CD14-positive monocyte (primary cell): ENCODE results near the gene STK32A. TPM values are rescaled to one million over a fixed set of nuclear protein-coding genes. Genes with fewer than 3 reads are reported as not detected.

ENCODE experiments used
- DNase-seq, 3 donors: peaks; one replicate each; pipeline ENCODE4 v3.0.0-alpha.2; 2011 to 2022
- H2AFZ ChIP-seq: 2 replicates; pipeline ENCODE4 v1.6.0; 2012; ENCODE audit warnings: mild to moderate bottlenecking, low read depth, low read length, inconsistent platforms; ENCODE audit not compliant: insufficient read depth, poor library complexity, severe bottlenecking
- H3K27ac ChIP-seq, 2 donors: 1 replicate in 1 of 2; 2 replicates in 1 of 2; pipeline ENCODE4 v1.5.1; 2012 to 2013; ENCODE audit warnings: low read length in 2 of 2, control low read depth in 1 of 2, inconsistent platforms in 1 of 2, low read depth in 1 of 2, mild to moderate bottlenecking in 1 of 2
- H3K27me3 ChIP-seq, 2 donors: one replicate each; pipeline versions ENCODE4 v1.6.0 to v1.6.1; 2011 to 2013; ENCODE audit warnings: low read length in 2 of 2; ENCODE audit not compliant: control insufficient read depth in 2 of 2, insufficient read depth in 2 of 2
- H3K36me3 ChIP-seq, 2 donors: replicated peaks in 1 of 2; 1 replicate in 1 of 2; 2 replicates in 1 of 2; pipeline versions ENCODE4 v1.5.1 to v1.6.1; 2012 to 2013; ENCODE audit warnings: low read length in 2 of 2, control low read depth in 1 of 2, inconsistent platforms in 1 of 2, mild to moderate bottlenecking in 1 of 2; ENCODE audit not compliant: insufficient read depth in 2 of 2, control insufficient read depth in 1 of 2
- H3K4me1 ChIP-seq, 2 donors: 1 replicate in 1 of 2; 2 replicates in 1 of 2; pipeline versions ENCODE4 v1.5.1 to v1.6.1; 2012 to 2013; ENCODE audit warnings: low read length in 2 of 2, control low read depth in 1 of 2, inconsistent platforms in 1 of 2, mild to moderate bottlenecking in 1 of 2, moderate library complexity in 1 of 2; ENCODE audit not compliant: insufficient read depth in 2 of 2, control insufficient read depth in 1 of 2
- H3K4me2 ChIP-seq: replicated peaks from 2 replicates; pipeline ENCODE3; 2012; ENCODE audit warnings: low read length, moderate library complexity, mild to moderate bottlenecking; ENCODE audit not compliant: poor library complexity, severe bottlenecking; ENCODE audit errors: extremely low read depth
- H3K4me3 ChIP-seq, 3 experiments: fragments of 200-600 bp in 1 of 3; sonication (generic) in 1 of 3; replicated peaks in 1 of 3; 1 replicate in 2 of 3; 2 replicates in 1 of 3; pipeline ENCODE4 v1.5.1; 2011 to 2013; ENCODE audit warnings: low read length in 3 of 3, mild to moderate bottlenecking in 3 of 3, control low read depth in 2 of 3, low read depth in 2 of 3, inconsistent platforms in 1 of 3, moderate library complexity in 1 of 3
- H3K79me2 ChIP-seq: 2 replicates; pipeline ENCODE4 v1.6.0; 2012; ENCODE audit warnings: mild to moderate bottlenecking, control low read depth, inconsistent platforms, low read length, moderate library complexity; ENCODE audit not compliant: insufficient read depth
- H3K9ac ChIP-seq: 2 replicates; pipeline ENCODE4 v1.6.0; 2017; ENCODE audit warnings: low read length, mild to moderate bottlenecking; ENCODE audit not compliant: insufficient read depth, poor library complexity, severe bottlenecking
- H3K9me3 ChIP-seq, 2 donors: replicated peaks in 1 of 2; 1 replicate in 1 of 2; 2 replicates in 1 of 2; pipeline versions ENCODE4 v1.5.1 to v1.6.1; 2012 to 2013; ENCODE audit warnings: low read length in 2 of 2, control low read depth in 1 of 2; ENCODE audit not compliant: control insufficient read depth in 1 of 2, insufficient read depth in 1 of 2
- H4K20me1 ChIP-seq: 2 replicates; pipeline ENCODE4 v1.6.0; 2012; ENCODE audit warnings: mild to moderate bottlenecking, low read length, control low read depth, moderate library complexity; ENCODE audit not compliant: insufficient read depth
- H3K27ac Mint-ChIP-seq, 7 donors: one replicate each; pipeline ENCODE4 v1.8.0; 2020; ENCODE audit warnings: mild to moderate bottlenecking in 7 of 7, mixed read lengths in 7 of 7, moderate library complexity in 6 of 7, inconsistent platforms in 2 of 7
- H3K27me3 Mint-ChIP-seq, 3 donors: one replicate each; pipeline ENCODE4 v1.8.0; 2021 to 2022; ENCODE audit warnings: low read depth in 3 of 3, mild to moderate bottlenecking in 3 of 3, mixed read lengths in 3 of 3, moderate library complexity in 3 of 3, inconsistent platforms in 1 of 3
- H3K36me3 Mint-ChIP-seq, 2 donors: one replicate each; pipeline ENCODE4 v1.8.0; 2020; ENCODE audit warnings: mixed read lengths in 2 of 2, inconsistent platforms in 1 of 2, mild to moderate bottlenecking in 1 of 2
- H3K4me1 Mint-ChIP-seq: one replicate; pipeline ENCODE4 v1.8.0; 2020; ENCODE audit warnings: mild to moderate bottlenecking, mixed read lengths
- H3K4me3 Mint-ChIP-seq, 2 donors: one replicate each; pipeline ENCODE4 v1.8.0; 2020; ENCODE audit warnings: mild to moderate bottlenecking in 2 of 2, mixed read lengths in 2 of 2, moderate library complexity in 1 of 2
- H3K9me3 Mint-ChIP-seq, 7 donors: one replicate each; pipeline ENCODE4 v1.8.0; 2020 to 2022; ENCODE audit warnings: mixed read lengths in 7 of 7, mild to moderate bottlenecking in 6 of 7, moderate library complexity in 6 of 7, inconsistent platforms in 2 of 7
- CTCF ChIP-seq: fragments of 200-600 bp; IDR thresholded peaks from one replicate; pipeline ENCODE4 v1.8.0; 2022; ENCODE audit warnings: antibody characterized with exemption, mild to moderate bottlenecking
- WGBS: methylation state at CpG from one replicate; pipeline ENCODE4 v1.1.5; 2013; ENCODE audit warnings: missing lambda C conversion rate; ENCODE audit not compliant: insufficient coverage; 5-methylcytosine and 5-hydroxymethylcytosine counted together
- intact Hi-C, 2 donors: fragments of 100-400 bp; cut with micrococcal nuclease; formaldehyde crosslinking; loops; one replicate each; pipeline versions ENCODE4 v1.15.0 to v1.15.1; 2023
- polyA plus RNA-seq, 3 donors: library from polyadenylated mRNA; depleted of rRNA in 1 of 3; unstranded in 2 of 3; stranded (reverse) in 1 of 3; fragments of 300-500 nt in 2 of 3; fragments of >200 nt in 1 of 3; fragmentation: Illumina TruSeq in 2 of 3; gene quantifications; 1 replicate in 2 of 3; 2 replicates in 1 of 3; pipeline ENCODE4 v1.2.3, GENCODE V29; 2012 to 2021

Gene STK32A
- polyA plus RNA-seq, 3 donors, result not detected

- H3K4me3 Mint-ChIP-seq, result no peak overlapping the region
- TF ChIP-seq CTCF, result no peak
- Histone ChIP-seq H3K79me2 (no peaks in the 10 kb centered on the region), H4K20me1 (no peaks in the 10 kb centered on the region), H3K27me3 (no peaks in the 10 kb centered on the region), H3K9me3 (no peaks in the 10 kb centered on the region), H3K4me2 (no peak overlapping the region), H3K27ac (no peak overlapping the region), H3K9ac (no peak overlapping the region), H2AFZ (no peak overlapping the region), H3K4me3 (no peak overlapping the region), H3K4me1 (peaks cover under 1 to 1% of the 10 kb centered on the region in 2 donors), H3K36me3 (no peaks in the 10 kb centered on the region)
- H3K27ac Mint-ChIP-seq, result no peak overlapping the region
- intact Hi-C loops, result no loop called here
- peaks cover 16% of the 10 kb centered on the region for H3K4me1 Mint-ChIP-seq
- no peak for DNase-seq
- WGBS, result 13% methylated on average over 1 of the region's 3 CpGs
- H3K9me3 Mint-ChIP-seq, result peaks cover 0 to 1% (median 0%) of the 10 kb centered on the region in 7 donors
- no peaks in the 10 kb centered on the region for H3K27me3 Mint-ChIP-seq
- no peaks in the 10 kb centered on the region for H3K36me3 Mint-ChIP-seq
These were observed 196.8 kb downstream of the STK32A start for GRCh38 chr5:147431586-147431985.

- Mint-ChIP-seq H3K27me3 (no peaks in the 10 kb centered on the region), H3K9me3 (peaks cover 0 to 1% (median 0%) of the 10 kb centered on the region in 7 donors), H3K36me3 (no peaks in the 10 kb centered on the region), H3K4me3 (no peak overlapping the region), H3K27ac (no peak overlapping the region), H3K4me1 (peaks cover 18% of the 10 kb centered on the region)
- Histone ChIP-seq H3K9ac (no peak overlapping the region), H3K79me2 (no peaks in the 10 kb centered on the region), H3K4me1 (peaks cover 8 to 9% of the 10 kb centered on the region in 2 donors), H3K4me3 (no peak overlapping the region), H3K27me3 (no peaks in the 10 kb centered on the region), H2AFZ (no peak overlapping the region), H3K27ac (no peak overlapping the region), H3K4me2 (no peak overlapping the region), H4K20me1 (no peaks in the 10 kb centered on the region), H3K36me3 (no peaks in the 10 kb centered on the region), H3K9me3 (no peaks in the 10 kb centered on the region)
- TF ChIP-seq CTCF, result no peak
- 93% methylated on average over 3 of the region's 4 CpGs for WGBS
- intact Hi-C loops, result no loop called here
- DNase-seq, result no peak
These were observed 197.5 kb downstream of the STK32A start for GRCh38 chr5:147432323-147432722.
